ENCODE data around the gene SND1. TPM values are rescaled to one million over a fixed set of nuclear protein-coding genes. Genes with fewer than 3 reads are reported as not detected.
"Not testable (repeated sequence)": the region's sequence is repeated elsewhere in the genome, so short reads cannot be mapped to it uniquely, and the experiment has no call there.

Gene SND1
- total and polyA plus RNA-seq, 2 donors (not counting 1 experiment from before 2014, with no cell fraction given), result 137 to 174 TPM

- no peaks in the 10 kb centered on the region for H4K20me1 ChIP-seq (ENCODE audit: control insufficient read depth, extremely low read depth, insufficient read depth, low read length)
- TF ChIP-seq CTCF (conservative IDR thresholded peaks at IDR 0.05 in 1 of 2, IDR thresholded peaks at IDR 0.05 in 1 of 2; ENCODE audit: low read depth in 1 of 2, low read length in 2 of 2), result no peak
- TF ChIP-seq EZH2 (IDR thresholded peaks at IDR 0.05; ENCODE audit: low read length, missing control alignments), result no peak
These were observed 180.6 kb downstream of the SND1 start for GRCh38 chr7:127832592-127832991.

GRCh38 chr7:127833641-127834040 is 181.6 kb downstream of the SND1 start:
- no peak overlapping the region for H2AFZ ChIP-seq (ENCODE audit: low read length)
- peaks cover 5% of the 10 kb centered on the region for H3K79me2 ChIP-seq (ENCODE audit: control insufficient read depth, insufficient read depth, low read length)
- no peaks in the 10 kb centered on the region for H3K27me3 ChIP-seq (ENCODE audit: control insufficient read depth, insufficient read depth, low read length)
- no peak for TF ChIP-seq CTCF (conservative IDR thresholded peaks at IDR 0.05 in 1 of 2, IDR thresholded peaks at IDR 0.05 in 1 of 2; ENCODE audit: low read depth in 1 of 2, low read length in 2 of 2)
- TF ChIP-seq EZH2 (IDR thresholded peaks at IDR 0.05; ENCODE audit: low read length, missing control alignments), result no peak
- no peaks in the 10 kb centered on the region for H3K36me3 ChIP-seq (ENCODE audit: control insufficient read depth, insufficient read depth, low read length)
- H3K4me2 ChIP-seq (ENCODE audit: extremely low read depth, insufficient read depth, low read length), result no peak overlapping the region
- H3K9me3 ChIP-seq (ENCODE audit: control insufficient read depth, insufficient read depth, low read depth, low read length), result no peaks in the 10 kb centered on the region
- no peaks in the 10 kb centered on the region for H4K20me1 ChIP-seq (ENCODE audit: control insufficient read depth, extremely low read depth, insufficient read depth, low read length)
- H3K27ac ChIP-seq (ENCODE audit: insufficient read depth, low read length), result no peak overlapping the region
- H3K4me1 ChIP-seq (ENCODE audit: control insufficient read depth, extremely low read depth, insufficient read depth, low read length), result no peaks in the 10 kb centered on the region
- peak in 1 of 2 donors; percentile 65 for DNase-seq (ENCODE audit: low read depth in 2 of 2)
- H3K4me3 ChIP-seq (replicated peaks in 1 of 4; ENCODE audit: control extremely low read depth in 1 of 4, insufficient read depth in 1 of 4, low read depth in 3 of 4, low read length in 4 of 4), result no peak overlapping the region
- H3K9ac ChIP-seq (ENCODE audit: insufficient read depth, low read length), result no peak overlapping the region

More at GRCh38 chr7:127832592-127832991, 180.6 kb downstream of the SND1 start:
- Histone ChIP-seq H3K79me2 (ENCODE audit: control insufficient read depth, insufficient read depth, low read length) (peaks cover 5% of the 10 kb centered on the region), H3K4me1 (ENCODE audit: control insufficient read depth, extremely low read depth, insufficient read depth, low read length) (no peaks in the 10 kb centered on the region), H3K4me2 (ENCODE audit: extremely low read depth, insufficient read depth, low read length) (no peak overlapping the region), H3K9me3 (ENCODE audit: control insufficient read depth, insufficient read depth, low read depth, low read length) (no peaks in the 10 kb centered on the region), H3K36me3 (ENCODE audit: control insufficient read depth, insufficient read depth, low read length) (no peaks in the 10 kb centered on the region), H2AFZ (ENCODE audit: low read length) (no peak overlapping the region), H3K27ac (ENCODE audit: insufficient read depth, low read length) (no peak overlapping the region), H3K27me3 (ENCODE audit: control insufficient read depth, insufficient read depth, low read length) (no peaks in the 10 kb centered on the region), H3K4me3 (replicated peaks in 1 of 4; ENCODE audit: control extremely low read depth in 1 of 4, insufficient read depth in 1 of 4, low read depth in 3 of 4, low read length in 4 of 4) (no peak overlapping the region), H3K9ac (ENCODE audit: insufficient read depth, low read length) (no peak overlapping the region)
- no peak for DNase-seq (ENCODE audit: low read depth in 2 of 2)

GRCh38 chr7:127835679-127836078 is 183.7 kb downstream of the SND1 start:
- Histone ChIP-seq H4K20me1 (ENCODE audit: control insufficient read depth, extremely low read depth, insufficient read depth, low read length) (no peaks in the 10 kb centered on the region), H3K4me3 (replicated peaks in 1 of 4; ENCODE audit: control extremely low read depth in 1 of 4, insufficient read depth in 1 of 4, low read depth in 3 of 4, low read length in 4 of 4) (no peak overlapping the region), H3K79me2 (ENCODE audit: control insufficient read depth, insufficient read depth, low read length) (peaks cover 5% of the 10 kb centered on the region)

GRCh38 chr7:127837816-127838410 is 185.9 kb downstream of the SND1 start:
- H3K4me3 ChIP-seq (replicated peaks in 1 of 4; ENCODE audit: control extremely low read depth in 1 of 4, insufficient read depth in 1 of 4, low read depth in 3 of 4, low read length in 4 of 4); H3K4me2 ChIP-seq (ENCODE audit: extremely low read depth, insufficient read depth, low read length); H3K4me1 ChIP-seq (ENCODE audit: control insufficient read depth, extremely low read depth, insufficient read depth, low read length); H3K79me2 ChIP-seq (ENCODE audit: control insufficient read depth, insufficient read depth, low read length); H3K27me3 ChIP-seq (ENCODE audit: control insufficient read depth, insufficient read depth, low read length); H2AFZ ChIP-seq (ENCODE audit: low read length); DNase-seq (ENCODE audit: low read depth in 2 of 2); H3K9ac ChIP-seq (ENCODE audit: insufficient read depth, low read length); H3K9me3 ChIP-seq (ENCODE audit: control insufficient read depth, insufficient read depth, low read depth, low read length); H4K20me1 ChIP-seq (ENCODE audit: control insufficient read depth, extremely low read depth, insufficient read depth, low read length); H3K36me3 ChIP-seq (ENCODE audit: control insufficient read depth, insufficient read depth, low read length); H3K27ac ChIP-seq (ENCODE audit: insufficient read depth, low read length): not testable (repeated sequence)

More at GRCh38 chr7:127835679-127836078, 183.7 kb downstream of the SND1 start:
- Histone ChIP-seq H3K9me3 (ENCODE audit: control insufficient read depth, insufficient read depth, low read depth, low read length) (no peaks in the 10 kb centered on the region), H3K4me1 (ENCODE audit: control insufficient read depth, extremely low read depth, insufficient read depth, low read length) (no peaks in the 10 kb centered on the region), H3K36me3 (ENCODE audit: control insufficient read depth, insufficient read depth, low read length) (no peaks in the 10 kb centered on the region), H3K9ac (ENCODE audit: insufficient read depth, low read length) (no peak overlapping the region), H2AFZ (ENCODE audit: low read length) (no peak overlapping the region), H3K27ac (ENCODE audit: insufficient read depth, low read length) (no peak overlapping the region), H3K4me2 (ENCODE audit: extremely low read depth, insufficient read depth, low read length) (no peak overlapping the region), H3K27me3 (ENCODE audit: control insufficient read depth, insufficient read depth, low read length) (no peaks in the 10 kb centered on the region)
- DNase-seq (ENCODE audit: low read depth in 2 of 2), result no peak
- TF ChIP-seq EZH2 (IDR thresholded peaks at IDR 0.05; ENCODE audit: low read length, missing control alignments), result no peak
